Uterus (tissue), 2 donors: ENCODE data around the gene KRTAP1-3.

ENCODE experiments used
- POLR2A ChIP-seq, 2 donors: fragments of 450-650 bp; IDR thresholded peaks; one replicate each; pipeline ENCODE4 v1.6.1; 2016; ENCODE audit warnings: antibody characterized with exemption in 2 of 2, mild to moderate bottlenecking in 1 of 2, moderate library complexity in 1 of 2
- TF ChIP-seq, protein P1 (sequence below), 4 experiments: fragments of 200-600 bp in 2 of 4; fragments of 450-650 bp in 2 of 4; sonication (generic) in 2 of 4; IDR thresholded peaks; one replicate each; pipeline ENCODE4 v1.5.1; 2016 to 2019; ENCODE audit warnings: antibody characterized with exemption in 4 of 4, mild to moderate bottlenecking in 2 of 4, moderate library complexity in 1 of 4

GRCh38 chr17:41054025-41054424 lies 19.4 kb upstream of the KRTAP1-3 start:
- TF ChIP-seq, protein P1, sequence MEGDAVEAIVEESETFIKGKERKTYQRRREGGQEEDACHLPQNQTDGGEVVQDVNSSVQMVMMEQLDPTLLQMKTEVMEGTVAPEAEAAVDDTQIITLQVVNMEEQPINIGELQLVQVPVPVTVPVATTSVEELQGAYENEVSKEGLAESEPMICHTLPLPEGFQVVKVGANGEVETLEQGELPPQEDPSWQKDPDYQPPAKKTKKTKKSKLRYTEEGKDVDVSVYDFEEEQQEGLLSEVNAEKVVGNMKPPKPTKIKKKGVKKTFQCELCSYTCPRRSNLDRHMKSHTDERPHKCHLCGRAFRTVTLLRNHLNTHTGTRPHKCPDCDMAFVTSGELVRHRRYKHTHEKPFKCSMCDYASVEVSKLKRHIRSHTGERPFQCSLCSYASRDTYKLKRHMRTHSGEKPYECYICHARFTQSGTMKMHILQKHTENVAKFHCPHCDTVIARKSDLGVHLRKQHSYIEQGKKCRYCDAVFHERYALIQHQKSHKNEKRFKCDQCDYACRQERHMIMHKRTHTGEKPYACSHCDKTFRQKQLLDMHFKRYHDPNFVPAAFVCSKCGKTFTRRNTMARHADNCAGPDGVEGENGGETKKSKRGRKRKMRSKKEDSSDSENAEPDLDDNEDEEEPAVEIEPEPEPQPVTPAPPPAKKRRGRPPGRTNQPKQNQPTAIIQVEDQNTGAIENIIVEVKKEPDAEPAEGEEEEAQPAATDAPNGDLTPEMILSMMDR (IDR thresholded peaks at IDR 0.05): no peak
- TF ChIP-seq POLR2A (IDR thresholded peaks at IDR 0.05): no peak
